Neural progenitor cell (in vitro differentiated cells): ENCODE results near the gene ZFYVE21. TPM values are rescaled to one million over a fixed set of nuclear protein-coding genes. Genes with fewer than 3 reads are reported as not detected.
A peak's percentile ranks its signal among the peaks of the same experiment; 100 is the strongest.

Source experiments
- DNase-seq: peaks from one replicate; pipeline ENCODE4 v3.0.0-alpha.2; 2016; ENCODE audit warnings: low spot score
- H2AFZ ChIP-seq: fragments of 200-600 bp; sonication (generic); replicated peaks from 2 replicates; pipeline ENCODE4 v1.6.1; 2016; ENCODE audit warnings: antibody characterized with exemption
- H3F3A ChIP-seq: fragments of 200-600 bp; sonication (generic); 2 replicates; pipeline ENCODE4 v1.6.1; 2016; ENCODE audit warnings: antibody characterized with exemption, low read depth
- H3K27ac ChIP-seq: fragments of 200-600 bp; sonication (generic); 2 replicates; pipeline ENCODE4 v1.5.1; 2016; ENCODE audit warnings: mild to moderate bottlenecking
- H3K27me3 ChIP-seq: fragments of 200-600 bp; sonication (generic); 2 replicates; pipeline ENCODE4 v1.6.1; 2016; ENCODE audit warnings: mild to moderate bottlenecking, moderate library complexity
- H3K36me3 ChIP-seq: fragments of 200-600 bp; sonication (generic); 2 replicates; pipeline ENCODE4 v1.5.1; 2016
- H3K4me1 ChIP-seq: fragments of 200-600 bp; sonication (generic); 2 replicates; pipeline ENCODE4 v1.6.1; 2016; ENCODE audit warnings: mixed run types
- H3K4me2 ChIP-seq: fragments of 200-600 bp; sonication (generic); 2 replicates; pipeline ENCODE4 v1.6.1; 2016
- H3K4me3 ChIP-seq: fragments of 200-600 bp; sonication (generic); 2 replicates; pipeline ENCODE4 v1.5.1; 2016
- H3K79me2 ChIP-seq: fragments of 200-600 bp; sonication (generic); 2 replicates; pipeline ENCODE4 v1.6.1; 2016; ENCODE audit warnings: low read depth
- H3K9ac ChIP-seq: fragments of 200-600 bp; sonication (generic); 2 replicates; pipeline ENCODE4 v1.6.1; 2016
- H3K9me3 ChIP-seq: fragments of 200-600 bp; sonication (generic); 2 replicates; pipeline ENCODE4 v1.5.1; 2016; ENCODE audit warnings: low read depth
- H4K20me1 ChIP-seq: fragments of 200-600 bp; sonication (generic); 2 replicates; pipeline ENCODE4 v1.6.1; 2016; ENCODE audit warnings: low read depth
- H3K27ac Mint-ChIP-seq: 3 replicates; pipeline ENCODE4 v1.8.0; 2021; ENCODE audit warnings: mixed read lengths
- H3K27me3 Mint-ChIP-seq: 2 replicates; pipeline ENCODE4 v1.8.0; 2022; ENCODE audit warnings: low read depth, mild to moderate bottlenecking, inconsistent platforms, moderate library complexity, mixed read lengths; ENCODE audit not compliant: insufficient read depth
- H3K36me3 Mint-ChIP-seq: 3 replicates; pipeline ENCODE4 v1.8.0; 2021; ENCODE audit warnings: mixed read lengths
- H3K4me1 Mint-ChIP-seq: 3 replicates; pipeline ENCODE4 v1.8.0; 2021; ENCODE audit warnings: mixed read lengths
- H3K4me3 Mint-ChIP-seq: 3 replicates; pipeline ENCODE4 v1.8.0; 2021; ENCODE audit warnings: mild to moderate bottlenecking, moderate library complexity, mixed read lengths
- H3K9me3 Mint-ChIP-seq: 3 replicates; pipeline ENCODE4 v1.8.0; 2020; ENCODE audit warnings: mixed read lengths
- CTCF ChIP-seq: fragments of 200-600 bp; sonication (generic); IDR thresholded peaks from 2 replicates; pipeline ENCODE4 v1.5.1; 2017; ENCODE audit warnings: antibody characterized with exemption, mild to moderate bottlenecking
- EZH2 ChIP-seq: fragments of 200-600 bp; sonication (generic); IDR thresholded peaks from 2 replicates; pipeline ENCODE4 v1.6.1; 2017; ENCODE audit warnings: antibody characterized with exemption, mild to moderate bottlenecking, moderate library complexity
- EZH2phosphoT487 ChIP-seq: fragments of 200-600 bp; sonication (generic); IDR thresholded peaks from 2 replicates; pipeline ENCODE4 v1.6.1; 2017; ENCODE audit warnings: antibody characterized with exemption
- total RNA-seq: library from RNA; depleted of rRNA; stranded (reverse); fragments of >200 nt; gene quantifications from 2 replicates; pipeline ENCODE4 v1.2.3, GENCODE V29; 2015; ENCODE audit warnings: low replicate concordance

The ZFYVE21 gene
- total RNA-seq, 1 donor from 2014 or later: 46.2 TPM

GRCh38 chr14:103709814-103710213 lies 5.8 kb upstream of the ZFYVE21 start:
- no peak overlapping the region for H2AFZ ChIP-seq
- H3K79me2 ChIP-seq: peaks cover 25% of the 10 kb centered on the region
- Mint-ChIP-seq H3K9me3 (no peaks in the 10 kb centered on the region), H3K27me3 (peaks cover 5% of the 10 kb centered on the region), H3K27ac (peak overlapping the region; percentile 81), H3K36me3 (peaks cover 18% of the 10 kb centered on the region), H3K4me1 (peaks cover 32% of the 10 kb centered on the region), H3K4me3 (no peak overlapping the region)
- H4K20me1 ChIP-seq: peaks cover 61% of the 10 kb centered on the region
- H3K4me1 ChIP-seq: peaks cover 14% of the 10 kb centered on the region
- H3F3A ChIP-seq: peaks cover 20% of the 10 kb centered on the region
- H3K4me3 ChIP-seq: no peak overlapping the region
- TF ChIP-seq EZH2 (no peak), CTCF (no peak), EZH2phosphoT487 (no peak)
- H3K27me3 ChIP-seq: no peaks in the 10 kb centered on the region
- no peak overlapping the region for H3K27ac ChIP-seq
- no peaks in the 10 kb centered on the region for H3K36me3 ChIP-seq
- no peak overlapping the region for H3K4me2 ChIP-seq
- DNase-seq: no peak
- no peak overlapping the region for H3K9ac ChIP-seq
- H3K9me3 ChIP-seq: no peaks in the 10 kb centered on the region

GRCh38 chr14:103710771-103711377 lies 4.7 kb upstream of the ZFYVE21 start:
- H3K4me2 ChIP-seq: peak overlapping the region; percentile 27
- Mint-ChIP-seq H3K9me3 (no peaks in the 10 kb centered on the region), H3K36me3 (peaks cover 17% of the 10 kb centered on the region), H3K4me1 (peaks cover 27% of the 10 kb centered on the region), H3K27me3 (peaks cover 3% of the 10 kb centered on the region), H3K27ac (no peak overlapping the region), H3K4me3 (peak overlapping the region; percentile 41)
- peaks cover 15% of the 10 kb centered on the region for H3F3A ChIP-seq
- H3K36me3 ChIP-seq: no peaks in the 10 kb centered on the region
- no peak for TF ChIP-seq EZH2phosphoT487
- no peak for TF ChIP-seq EZH2
- TF ChIP-seq CTCF: no peak
- H3K4me3 ChIP-seq: no peak overlapping the region
- peaks cover 28% of the 10 kb centered on the region for H3K79me2 ChIP-seq
- no peak overlapping the region for H3K9ac ChIP-seq
- H4K20me1 ChIP-seq: peaks cover 52% of the 10 kb centered on the region
- no peaks in the 10 kb centered on the region for H3K27me3 ChIP-seq
- peak overlapping the region; percentile 20 for H3K27ac ChIP-seq
- no peak for DNase-seq
- no peaks in the 10 kb centered on the region for H3K9me3 ChIP-seq
- H2AFZ ChIP-seq: no peak overlapping the region
- H3K4me1 ChIP-seq: peaks cover 14% of the 10 kb centered on the region

GRCh38 chr14:103711516-103712431 lies 3.8 kb upstream of the ZFYVE21 start:
- no peaks in the 10 kb centered on the region for H3K27me3 Mint-ChIP-seq
- no peak overlapping the region for H3K9ac ChIP-seq
- no peaks in the 10 kb centered on the region for H3K36me3 ChIP-seq
- peaks cover 37% of the 10 kb centered on the region for H3K79me2 ChIP-seq
- H3K4me2 ChIP-seq: peak overlapping the region; percentile 27
- H3K9me3 ChIP-seq: no peaks in the 10 kb centered on the region
- peak overlapping the region; percentile 20 for H3K27ac ChIP-seq
- H3K4me1 ChIP-seq: peaks cover 19% of the 10 kb centered on the region
- TF ChIP-seq CTCF: no peak
- no peak for TF ChIP-seq EZH2
- TF ChIP-seq EZH2phosphoT487: no peak
- DNase-seq: no peak
- H3K4me3 Mint-ChIP-seq: peak overlapping the region; percentile 41
- peaks cover 57% of the 10 kb centered on the region for H4K20me1 ChIP-seq
- no peaks in the 10 kb centered on the region for H3K9me3 Mint-ChIP-seq
- no peaks in the 10 kb centered on the region for H3K27me3 ChIP-seq
- no peak overlapping the region for H2AFZ ChIP-seq
- H3F3A ChIP-seq: peaks cover 15% of the 10 kb centered on the region
- H3K36me3 Mint-ChIP-seq: peaks cover 17% of the 10 kb centered on the region
- peaks cover 30% of the 10 kb centered on the region for H3K4me1 Mint-ChIP-seq
- H3K27ac Mint-ChIP-seq: no peak overlapping the region
- H3K4me3 ChIP-seq: no peak overlapping the region
